ENCODE measurements around the gene PMM2. TPM values are rescaled to one million over a fixed set of nuclear protein-coding genes. Genes with fewer than 3 reads are reported as not detected.
"Not testable (repeated sequence)": the region's sequence is repeated elsewhere in the genome, so short reads cannot be mapped to it uniquely, and the experiment has no call there.

PMM2 gene
- total RNA-seq, 1 experiment from 2014 or later, result 53.3 TPM

DNA sequence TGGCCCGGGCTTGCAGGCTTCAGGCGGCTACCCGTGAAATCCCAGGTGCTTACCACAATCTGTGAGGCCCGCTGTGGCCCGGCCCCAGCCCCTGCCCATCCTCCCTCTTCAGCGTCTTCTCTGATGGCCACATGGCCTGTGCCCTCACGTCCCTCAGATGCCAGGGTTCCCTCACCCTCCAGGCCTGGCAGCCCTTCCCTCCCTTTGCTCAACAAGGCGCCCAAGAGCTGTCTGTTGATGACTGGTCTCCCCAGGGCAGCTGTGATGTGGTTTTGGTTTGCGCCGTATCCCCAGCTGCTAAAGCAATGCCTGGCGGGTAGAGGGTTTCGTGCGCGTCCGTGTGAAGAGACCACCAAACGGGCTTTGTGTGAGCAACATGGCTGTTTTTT lies 35.1 kb downstream of the PMM2 start:
- H3K9me3 ChIP-seq (ENCODE audit: control insufficient read depth in 1 of 2, insufficient read depth in 1 of 2, low read depth in 1 of 2, low read length in 2 of 2), result no peaks in the 10 kb centered on the region
- CTCF ChIA-PET, result no interaction called here
- ATAC-seq (no peak), DNase-seq (ENCODE audit: low read depth, low spot score) (no peak)
- intact Hi-C loops (cut with micrococcal nuclease), result no loop called here
- no peak overlapping the region for H2AFZ ChIP-seq (ENCODE audit: low read depth, low read length, poor library complexity, severe bottlenecking)
- H3K27me3 ChIP-seq (ENCODE audit: insufficient read depth, low read length), result no peaks in the 10 kb centered on the region
- RAD21 ChIA-PET (ENCODE audit: low non-redundant PET in 1 of 2, low total read pairs in 2 of 2, uncharacterized antibody in 2 of 2, unreplicated experiment in 2 of 2), result no interaction called here
- no peak for TF ChIP-seq CBX3 (IDR thresholded peaks at IDR 0.05; ENCODE audit: low read depth)
- TF ChIP-seq ZFX (IDR thresholded peaks at IDR 0.05), result no peak
- no peak for TF ChIP-seq SIN3A (IDR thresholded peaks at IDR 0.05; ENCODE audit: low read depth)
- TF ChIP-seq SRF (IDR thresholded peaks at IDR 0.05; ENCODE audit: low read depth), result no peak
- TF ChIP-seq EZH2phosphoT487 (IDR thresholded peaks at IDR 0.05; ENCODE audit: borderline replicate concordance), result no peak
- TF ChIP-seq, protein P1, sequence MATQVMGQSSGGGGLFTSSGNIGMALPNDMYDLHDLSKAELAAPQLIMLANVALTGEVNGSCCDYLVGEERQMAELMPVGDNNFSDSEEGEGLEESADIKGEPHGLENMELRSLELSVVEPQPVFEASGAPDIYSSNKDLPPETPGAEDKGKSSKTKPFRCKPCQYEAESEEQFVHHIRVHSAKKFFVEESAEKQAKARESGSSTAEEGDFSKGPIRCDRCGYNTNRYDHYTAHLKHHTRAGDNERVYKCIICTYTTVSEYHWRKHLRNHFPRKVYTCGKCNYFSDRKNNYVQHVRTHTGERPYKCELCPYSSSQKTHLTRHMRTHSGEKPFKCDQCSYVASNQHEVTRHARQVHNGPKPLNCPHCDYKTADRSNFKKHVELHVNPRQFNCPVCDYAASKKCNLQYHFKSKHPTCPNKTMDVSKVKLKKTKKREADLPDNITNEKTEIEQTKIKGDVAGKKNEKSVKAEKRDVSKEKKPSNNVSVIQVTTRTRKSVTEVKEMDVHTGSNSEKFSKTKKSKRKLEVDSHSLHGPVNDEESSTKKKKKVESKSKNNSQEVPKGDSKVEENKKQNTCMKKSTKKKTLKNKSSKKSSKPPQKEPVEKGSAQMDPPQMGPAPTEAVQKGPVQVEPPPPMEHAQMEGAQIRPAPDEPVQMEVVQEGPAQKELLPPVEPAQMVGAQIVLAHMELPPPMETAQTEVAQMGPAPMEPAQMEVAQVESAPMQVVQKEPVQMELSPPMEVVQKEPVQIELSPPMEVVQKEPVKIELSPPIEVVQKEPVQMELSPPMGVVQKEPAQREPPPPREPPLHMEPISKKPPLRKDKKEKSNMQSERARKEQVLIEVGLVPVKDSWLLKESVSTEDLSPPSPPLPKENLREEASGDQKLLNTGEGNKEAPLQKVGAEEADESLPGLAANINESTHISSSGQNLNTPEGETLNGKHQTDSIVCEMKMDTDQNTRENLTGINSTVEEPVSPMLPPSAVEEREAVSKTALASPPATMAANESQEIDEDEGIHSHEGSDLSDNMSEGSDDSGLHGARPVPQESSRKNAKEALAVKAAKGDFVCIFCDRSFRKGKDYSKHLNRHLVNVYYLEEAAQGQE (IDR thresholded peaks at IDR 0.05; ENCODE audit: low read depth), result no peak
- no peak for TF ChIP-seq JUND (IDR thresholded peaks at IDR 0.05)
- TF ChIP-seq ZNF274 (IDR thresholded peaks at IDR 0.05; ENCODE audit: low read depth, low read length), result no peak
- TF ChIP-seq CTCF (IDR thresholded peaks at IDR 0.05 in 2 of 3, conservative IDR thresholded peaks at IDR 0.05 in 1 of 3; ENCODE audit: borderline replicate concordance in 1 of 3, insufficient read depth in 1 of 3, low read depth in 2 of 3, low read length in 2 of 3), result no peak
- no peak for TF ChIP-seq POLR2A (IDR thresholded peaks at IDR 0.05; ENCODE audit: borderline replicate concordance, extremely low read depth, insufficient read depth, insufficient read length)
- no peak for TF ChIP-seq CEBPB (IDR thresholded peaks at IDR 0.05; ENCODE audit: low read depth)
- TF ChIP-seq FOSL1 (IDR thresholded peaks at IDR 0.05; ENCODE audit: low read depth), result no peak
- TF ChIP-seq RAD21 (IDR thresholded peaks at IDR 0.05; ENCODE audit: low read depth), result no peak
- TF ChIP-seq SP1 (IDR thresholded peaks at IDR 0.05; ENCODE audit: low read depth), result no peak
- TF ChIP-seq, protein P2, sequence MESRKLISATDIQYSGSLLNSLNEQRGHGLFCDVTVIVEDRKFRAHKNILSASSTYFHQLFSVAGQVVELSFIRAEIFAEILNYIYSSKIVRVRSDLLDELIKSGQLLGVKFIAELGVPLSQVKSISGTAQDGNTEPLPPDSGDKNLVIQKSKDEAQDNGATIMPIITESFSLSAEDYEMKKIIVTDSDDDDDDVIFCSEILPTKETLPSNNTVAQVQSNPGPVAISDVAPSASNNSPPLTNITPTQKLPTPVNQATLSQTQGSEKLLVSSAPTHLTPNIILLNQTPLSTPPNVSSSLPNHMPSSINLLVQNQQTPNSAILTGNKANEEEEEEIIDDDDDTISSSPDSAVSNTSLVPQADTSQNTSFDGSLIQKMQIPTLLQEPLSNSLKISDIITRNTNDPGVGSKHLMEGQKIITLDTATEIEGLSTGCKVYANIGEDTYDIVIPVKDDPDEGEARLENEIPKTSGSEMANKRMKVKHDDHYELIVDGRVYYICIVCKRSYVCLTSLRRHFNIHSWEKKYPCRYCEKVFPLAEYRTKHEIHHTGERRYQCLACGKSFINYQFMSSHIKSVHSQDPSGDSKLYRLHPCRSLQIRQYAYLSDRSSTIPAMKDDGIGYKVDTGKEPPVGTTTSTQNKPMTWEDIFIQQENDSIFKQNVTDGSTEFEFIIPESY (IDR thresholded peaks at IDR 0.05; ENCODE audit: extremely low read depth, insufficient replicate concordance, low read length), result no peak
- H3K4me1 ChIP-seq (ENCODE audit: control insufficient read depth in 1 of 2, insufficient read depth in 2 of 2, low read length in 2 of 2), result no peaks in the 10 kb centered on the region
- no peak overlapping the region for H3K27ac ChIP-seq (ENCODE audit: low read depth, low read length)
- no peak overlapping the region for H3K9ac ChIP-seq (ENCODE audit: low read length)
- H3K79me2 ChIP-seq (ENCODE audit: insufficient read depth, low read length), result peaks cover 56% of the 10 kb centered on the region
- H3K36me3 ChIP-seq (ENCODE audit: control insufficient read depth in 1 of 2, insufficient read depth in 2 of 2, low read length in 2 of 2), result peaks cover 11 to 34% of the 10 kb centered on the region in 2 experiments; a peak in 3 of 4 replicates
- no peaks in the 10 kb centered on the region for H4K20me1 ChIP-seq (ENCODE audit: insufficient read depth)
- POLR2A ChIA-PET, result no interaction called here
- H3K4me3 ChIP-seq (replicated peaks in 1 of 2; ENCODE audit: low read depth in 1 of 2, low read length in 2 of 2), result no peak overlapping the region
- no TSS peak for BruUV-seq (replicated peaks)
- H3K9me2 ChIP-seq (ENCODE audit: insufficient read depth), result no peaks in the 10 kb centered on the region
- H3K4me2 ChIP-seq (ENCODE audit: low read length), result no peak overlapping the region

DNA sequence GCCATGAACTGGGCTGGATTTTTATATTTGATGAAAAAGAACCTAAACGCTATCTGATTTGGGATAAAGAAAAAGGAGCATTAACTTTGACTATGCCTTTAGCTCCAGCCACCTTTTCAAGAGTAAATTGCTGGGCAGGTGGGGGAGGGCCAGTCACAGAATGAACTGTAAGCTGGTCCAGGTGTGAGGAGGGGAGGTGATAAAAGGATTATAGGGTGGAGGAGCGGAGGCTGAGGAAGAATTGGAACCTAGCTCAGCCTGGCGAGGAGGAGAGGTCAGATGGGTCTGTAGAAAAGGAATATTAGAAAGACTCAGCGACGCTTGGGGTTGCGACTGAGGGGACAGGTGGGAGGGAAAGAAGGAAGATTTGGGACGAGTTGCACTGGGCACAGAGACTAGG lies 39.2 kb downstream of the PMM2 start:
- H3K9ac ChIP-seq (ENCODE audit: low read length); H3K4me2 ChIP-seq (ENCODE audit: low read length); BruUV-seq (replicated peaks); H3K27ac ChIP-seq (ENCODE audit: low read depth, low read length); H3K4me3 ChIP-seq (replicated peaks in 1 of 2; ENCODE audit: low read depth in 1 of 2, low read length in 2 of 2); H3K9me2 ChIP-seq (ENCODE audit: insufficient read depth); H2AFZ ChIP-seq (ENCODE audit: low read depth, low read length, poor library complexity, severe bottlenecking); H3K27me3 ChIP-seq (ENCODE audit: insufficient read depth, low read length); H3K9me3 ChIP-seq (ENCODE audit: control insufficient read depth in 1 of 2, insufficient read depth in 1 of 2, low read depth in 1 of 2, low read length in 2 of 2); intact Hi-C loops (cut with micrococcal nuclease); RAD21 ChIA-PET (ENCODE audit: low non-redundant PET in 1 of 2, low total read pairs in 2 of 2, uncharacterized antibody in 2 of 2, unreplicated experiment in 2 of 2); H3K36me3 ChIP-seq (ENCODE audit: control insufficient read depth in 1 of 2, insufficient read depth in 2 of 2, low read length in 2 of 2); H4K20me1 ChIP-seq (ENCODE audit: insufficient read depth); H3K4me1 ChIP-seq (ENCODE audit: control insufficient read depth in 1 of 2, insufficient read depth in 2 of 2, low read length in 2 of 2); CTCF ChIA-PET; DNase-seq (ENCODE audit: low read depth, low spot score); POLR2A ChIA-PET; ATAC-seq: not testable (repeated sequence)
- H3K79me2 ChIP-seq (ENCODE audit: insufficient read depth, low read length), result peaks cover 21% of the 10 kb centered on the region

All from HCT116 (cell line).